K562 (cell line): ENCODE results near the gene MARK3. TPM values are rescaled to one million over a fixed set of nuclear protein-coding genes. Genes with fewer than 3 reads are reported as not detected.

Experiments
- ARID1B ChIP-seq: fragments of 450-650 bp; IDR thresholded peaks from 2 replicates; pipeline ENCODE4 v1.6.1; 2016; ENCODE audit warnings: antibody characterized with exemption, mild to moderate bottlenecking, inconsistent platforms
- ATF6 ChIP-seq: sonication (generic); formaldehyde crosslinking; IDR thresholded peaks from 2 replicates; pipeline ENCODE4 v1.4.0; 2020; ENCODE audit warnings: mild to moderate bottlenecking, missing genetic modification reagents
- CHCHD3 ChIP-seq: fragments of 250-450 bp; sonication (Bioruptor Pico); IDR thresholded peaks from 2 replicates; pipeline ENCODE4 v2.1.2; 2022; ENCODE audit warnings: mild to moderate bottlenecking
- FOXA3 ChIP-seq, 2 experiments: fragments of 450-650 bp in 1 of 2; sonication (generic) in 1 of 2; formaldehyde crosslinking; IDR thresholded peaks in 1 of 2; conservative IDR thresholded peaks in 1 of 2; 2 replicates each; pipeline versions ENCODE4 v1.4.0 to v1.8.0; 2020 to 2022; ENCODE audit warnings: mild to moderate bottlenecking in 2 of 2, missing genetic modification reagents in 1 of 2
- FOXK2 ChIP-seq, 2 experiments: fragments of 450-650 bp; IDR thresholded peaks in 1 of 2; conservative IDR thresholded peaks in 1 of 2; 2 replicates each; pipeline ENCODE4 v1.6.1; 2016; ENCODE audit warnings: low read depth in 2 of 2, mild to moderate bottlenecking in 1 of 2
- JUNB ChIP-seq: fragments of 450-650 bp; formaldehyde crosslinking; conservative IDR thresholded peaks from 2 replicates; pipeline ENCODE4 v1.4.0; 2020; ENCODE audit warnings: mild to moderate bottlenecking
- L3MBTL2 ChIP-seq: fragments of 450-650 bp; IDR thresholded peaks from 2 replicates; pipeline ENCODE4 v1.6.1; 2016; ENCODE audit warnings: mild to moderate bottlenecking, moderate library complexity
- NCOR1 ChIP-seq: fragments of 450-650 bp; IDR thresholded peaks from 2 replicates; pipeline ENCODE4 v1.6.1; 2016; ENCODE audit warnings: mild to moderate bottlenecking, moderate library complexity
- NR2C2 ChIP-seq, 2 experiments: fragments of 200-800 bp in 1 of 2; sonication (Bioruptor generic) in 1 of 2; sonication (generic) in 1 of 2; formaldehyde crosslinking in 1 of 2; IDR thresholded peaks; 2 replicates each; pipeline versions ENCODE4 v1.6.1 to v1.8.0; 2016 to 2022; ENCODE audit warnings: mild to moderate bottlenecking in 1 of 2, missing compliant biosample characterization in 1 of 2, missing genetic modification characterization in 1 of 2, missing genetic modification reagents in 1 of 2
- NUFIP1 ChIP-seq: fragments of 450-650 bp; IDR thresholded peaks from 2 replicates; pipeline ENCODE4 v1.6.1; 2018; ENCODE audit not compliant: partially characterized antibody
- POLR2A ChIP-seq: fragments of 450-650 bp; conservative IDR thresholded peaks from 2 replicates; pipeline ENCODE4 v1.6.1; 2016
- POLR2AphosphoS5 ChIP-seq: IDR thresholded peaks from 2 replicates; pipeline ENCODE4 v1.6.1; 2011; ENCODE audit warnings: mild to moderate bottlenecking, low read depth, low read length, moderate library complexity; ENCODE audit not compliant: control insufficient read depth, insufficient read depth
- RFX5 ChIP-seq: IDR thresholded peaks from 2 replicates; pipeline ENCODE4 v1.6.1; 2011; ENCODE audit warnings: low read depth, mild to moderate bottlenecking, improper control_type of control experiment, low read length
- ZNF3 ChIP-seq: fragments of 250-450 bp; sonication (Bioruptor Pico); IDR thresholded peaks from 2 replicates; pipeline ENCODE4 v1.5.0; 2021; ENCODE audit warnings: mild to moderate bottlenecking, moderate library complexity
- polyA plus RNA-seq, 8 experiments: library from polyadenylated mRNA; depleted of rRNA in 4 of 8; stranded (reverse) in 5 of 8; unstranded in 3 of 8; fragments of >200 nt; fragmentation: Nextera tagmentation in 2 of 8; fragmentation: Illumina TruSeq in 1 of 8; extraction: Ambion mirVana in 2 of 8; extraction: Trizol in 1 of 8; gene quantifications; 2 replicates each; pipeline versions ENCODE4 v1.2.1 to v1.2.3, GENCODE V29; 2011 to 2014; ENCODE audit warnings: inconsistent platforms in 1 of 8, missing spikeins in 1 of 8
- total RNA-seq, 7 experiments: library from RNA; depleted of rRNA in 6 of 7; stranded (reverse); fragments of >200 nt in 6 of 7; fragmentation: Illumina TruSeq in 2 of 7; extraction: Trizol in 2 of 7; gene quantifications; 2 replicates each; pipeline versions ENCODE4 v1.2.1 to v1.2.3, GENCODE V29; 2011 to 2021; ENCODE audit warnings: low replicate concordance in 1 of 7
- TF ChIP-seq, protein P1 (sequence below), 2 experiments: fragments of 200-800 bp in 1 of 2; sonication (Bioruptor generic) in 1 of 2; sonication (generic) in 1 of 2; formaldehyde crosslinking in 1 of 2; IDR thresholded peaks in 1 of 2; conservative IDR thresholded peaks in 1 of 2; 2 replicates each; pipeline versions ENCODE4 v1.5.0 to v1.6.1; 2016 to 2020; ENCODE audit warnings: missing compliant biosample characterization in 1 of 2, missing genetic modification characterization in 1 of 2, missing genetic modification reagents in 1 of 2
- TF ChIP-seq, protein P2 (sequence below): sonication (generic); formaldehyde crosslinking; IDR thresholded peaks from 2 replicates; pipeline ENCODE4 v1.8.0; 2023; ENCODE audit warnings: mild to moderate bottlenecking, missing genetic modification reagents

MARK3 gene
- total and polyA plus RNA-seq, 9 of the 15 experiments (the other 6 are each of a cell fraction or from before 2014, with no cell fraction given): 10.1 to 68.7 (median 56.3) TPM

DNA sequence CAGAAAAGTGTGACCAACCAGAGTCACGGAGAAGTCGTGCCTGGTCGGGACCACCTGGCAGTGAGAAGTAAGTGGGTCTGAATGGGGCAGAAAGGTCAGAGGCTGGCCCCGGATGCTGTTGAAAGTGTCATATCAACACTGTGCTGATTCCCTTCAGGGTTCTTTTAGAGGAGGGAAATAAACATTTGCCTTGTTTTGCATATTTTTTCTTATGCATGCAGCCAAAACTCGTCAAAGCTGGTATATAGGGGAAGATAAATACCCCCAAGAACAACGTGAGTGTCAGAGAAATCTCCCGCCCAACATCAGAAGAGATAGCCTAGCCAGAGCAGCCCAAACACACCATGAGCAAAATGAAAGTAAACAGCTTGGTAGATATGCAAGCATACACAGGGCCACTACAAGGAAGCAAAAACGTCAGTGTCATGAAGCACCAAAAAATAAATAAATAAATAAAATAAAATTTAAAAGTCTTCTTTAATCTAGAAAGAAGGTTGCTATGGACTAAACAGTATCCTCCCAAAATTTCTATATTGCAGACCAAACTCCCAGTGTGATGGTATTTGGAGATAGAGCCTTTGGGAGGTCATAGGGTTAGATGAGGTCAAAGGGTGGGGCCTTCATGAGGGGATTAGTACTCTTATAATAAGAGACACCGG lies 29.1 kb upstream of the MARK3 start (continued):
- TF ChIP-seq POLR2AphosphoS5 (peak; percentile 75), FOXK2 (conservative IDR thresholded peaks at IDR 0.05 in 1 of 2, IDR thresholded peaks at IDR 0.05 in 1 of 2; ENCODE audit: low read depth in 2 of 2) (peak in 1 of 2 experiments; percentile 89; a peak in 3 of 4 replicates), ATF6 (CRISPR knock-in tag) (no peak), L3MBTL2 (peak; percentile 50), CHCHD3 (CRISPR knock-in tag) (no peak), JUNB (CRISPR knock-in tag) (no peak), FOXA3 (CRISPR knock-in tag; conservative IDR thresholded peaks at IDR 0.05 in 1 of 2, IDR thresholded peaks at IDR 0.05 in 1 of 2) (0 out of 4 replicates have a peak, but pooled peaks of 1 of the 2 experiments have one; percentile 18), NR2C2 (CRISPR knock-in tag; IDR thresholded peaks at IDR 0.05) (no peak), NR2C2 (tag; IDR thresholded peaks at IDR 0.05) (peak; percentile 94), RFX5 (no peak), NCOR1 (peak; percentile 43; the same call in 1 of the 2 replicates), POLR2A (peak; percentile 83), ZNF3 (CRISPR knock-in tag) (no peak), NUFIP1 (no peak), ARID1B (no peak)
- TF ChIP-seq, protein P1, sequence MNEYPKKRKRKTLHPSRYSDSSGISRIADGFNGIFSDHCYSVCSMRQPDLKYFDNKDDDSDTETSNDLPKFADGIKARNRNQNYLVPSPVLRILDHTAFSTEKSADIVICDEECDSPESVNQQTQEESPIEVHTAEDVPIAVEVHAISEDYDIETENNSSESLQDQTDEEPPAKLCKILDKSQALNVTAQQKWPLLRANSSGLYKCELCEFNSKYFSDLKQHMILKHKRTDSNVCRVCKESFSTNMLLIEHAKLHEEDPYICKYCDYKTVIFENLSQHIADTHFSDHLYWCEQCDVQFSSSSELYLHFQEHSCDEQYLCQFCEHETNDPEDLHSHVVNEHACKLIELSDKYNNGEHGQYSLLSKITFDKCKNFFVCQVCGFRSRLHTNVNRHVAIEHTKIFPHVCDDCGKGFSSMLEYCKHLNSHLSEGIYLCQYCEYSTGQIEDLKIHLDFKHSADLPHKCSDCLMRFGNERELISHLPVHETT (CRISPR knock-in tag; conservative IDR thresholded peaks at IDR 0.05 in 1 of 2, IDR thresholded peaks at IDR 0.05 in 1 of 2): no peak
- TF ChIP-seq, protein P2, sequence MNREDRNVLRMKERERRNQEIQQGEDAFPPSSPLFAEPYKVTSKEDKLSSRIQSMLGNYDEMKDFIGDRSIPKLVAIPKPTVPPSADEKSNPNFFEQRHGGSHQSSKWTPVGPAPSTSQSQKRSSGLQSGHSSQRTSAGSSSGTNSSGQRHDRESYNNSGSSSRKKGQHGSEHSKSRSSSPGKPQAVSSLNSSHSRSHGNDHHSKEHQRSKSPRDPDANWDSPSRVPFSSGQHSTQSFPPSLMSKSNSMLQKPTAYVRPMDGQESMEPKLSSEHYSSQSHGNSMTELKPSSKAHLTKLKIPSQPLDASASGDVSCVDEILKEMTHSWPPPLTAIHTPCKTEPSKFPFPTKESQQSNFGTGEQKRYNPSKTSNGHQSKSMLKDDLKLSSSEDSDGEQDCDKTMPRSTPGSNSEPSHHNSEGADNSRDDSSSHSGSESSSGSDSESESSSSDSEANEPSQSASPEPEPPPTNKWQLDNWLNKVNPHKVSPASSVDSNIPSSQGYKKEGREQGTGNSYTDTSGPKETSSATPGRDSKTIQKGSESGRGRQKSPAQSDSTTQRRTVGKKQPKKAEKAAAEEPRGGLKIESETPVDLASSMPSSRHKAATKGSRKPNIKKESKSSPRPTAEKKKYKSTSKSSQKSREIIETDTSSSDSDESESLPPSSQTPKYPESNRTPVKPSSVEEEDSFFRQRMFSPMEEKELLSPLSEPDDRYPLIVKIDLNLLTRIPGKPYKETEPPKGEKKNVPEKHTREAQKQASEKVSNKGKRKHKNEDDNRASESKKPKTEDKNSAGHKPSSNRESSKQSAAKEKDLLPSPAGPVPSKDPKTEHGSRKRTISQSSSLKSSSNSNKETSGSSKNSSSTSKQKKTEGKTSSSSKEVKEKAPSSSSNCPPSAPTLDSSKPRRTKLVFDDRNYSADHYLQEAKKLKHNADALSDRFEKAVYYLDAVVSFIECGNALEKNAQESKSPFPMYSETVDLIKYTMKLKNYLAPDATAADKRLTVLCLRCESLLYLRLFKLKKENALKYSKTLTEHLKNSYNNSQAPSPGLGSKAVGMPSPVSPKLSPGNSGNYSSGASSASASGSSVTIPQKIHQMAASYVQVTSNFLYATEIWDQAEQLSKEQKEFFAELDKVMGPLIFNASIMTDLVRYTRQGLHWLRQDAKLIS (CRISPR knock-in tag): no peak
